Measurements from ENCODE around the gene THAP3.

The THAP3 gene, protein sequence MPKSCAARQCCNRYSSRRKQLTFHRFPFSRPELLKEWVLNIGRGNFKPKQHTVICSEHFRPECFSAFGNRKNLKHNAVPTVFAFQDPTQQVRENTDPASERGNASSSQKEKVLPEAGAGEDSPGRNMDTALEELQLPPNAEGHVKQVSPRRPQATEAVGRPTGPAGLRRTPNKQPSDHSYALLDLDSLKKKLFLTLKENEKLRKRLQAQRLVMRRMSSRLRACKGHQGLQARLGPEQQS

DNA sequence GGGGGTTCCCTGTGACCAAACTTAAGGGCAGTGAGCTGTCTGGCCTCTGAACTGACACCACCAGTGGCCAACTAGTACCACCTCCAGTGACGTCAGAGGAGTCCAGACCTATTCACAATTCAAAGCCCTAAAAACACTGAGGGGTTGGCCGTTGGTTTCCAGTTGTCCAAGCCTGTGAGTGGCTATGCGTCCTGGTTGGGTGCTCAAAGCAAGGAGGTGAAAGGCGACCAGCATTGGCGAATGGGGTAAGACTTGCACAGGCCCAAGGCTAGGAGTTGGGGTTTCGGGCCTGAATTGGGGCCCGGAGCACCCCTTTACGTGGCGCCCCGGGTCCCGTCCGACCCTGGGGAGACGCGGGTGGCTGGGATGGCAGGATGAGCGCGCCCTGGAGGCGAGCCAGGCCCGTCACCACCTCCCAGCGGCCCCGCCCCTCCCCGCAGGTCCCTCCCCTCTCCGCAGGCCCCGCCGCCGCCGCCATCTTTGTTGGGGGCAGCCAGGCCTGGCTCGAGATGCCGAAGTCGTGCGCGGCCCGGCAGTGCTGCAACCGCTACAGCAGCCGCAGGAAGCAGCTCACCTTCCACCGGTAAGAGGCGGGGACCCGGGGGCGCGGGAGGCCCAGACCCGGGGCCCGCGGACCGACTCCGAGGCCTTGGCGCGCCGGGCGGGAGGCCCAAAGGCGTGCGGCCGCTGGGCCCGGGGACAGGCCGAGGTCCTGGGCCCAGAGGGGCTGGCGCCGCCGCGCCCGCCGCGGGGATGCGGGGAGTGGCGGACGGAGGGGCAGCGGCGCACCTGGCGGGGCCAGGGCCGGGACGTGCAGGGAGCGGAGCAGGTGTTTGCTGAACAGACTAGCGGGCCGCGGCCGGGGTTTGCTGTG, at the start of gene THAP3:
THAP3 (plus strand) TSS at position 159 of the 874 bp plus-strand sequence; CDS start at position 510, 351 bp downstream.
- DNase-seq (ENCODE audit: low read depth) = peak; percentile 74

DNA sequence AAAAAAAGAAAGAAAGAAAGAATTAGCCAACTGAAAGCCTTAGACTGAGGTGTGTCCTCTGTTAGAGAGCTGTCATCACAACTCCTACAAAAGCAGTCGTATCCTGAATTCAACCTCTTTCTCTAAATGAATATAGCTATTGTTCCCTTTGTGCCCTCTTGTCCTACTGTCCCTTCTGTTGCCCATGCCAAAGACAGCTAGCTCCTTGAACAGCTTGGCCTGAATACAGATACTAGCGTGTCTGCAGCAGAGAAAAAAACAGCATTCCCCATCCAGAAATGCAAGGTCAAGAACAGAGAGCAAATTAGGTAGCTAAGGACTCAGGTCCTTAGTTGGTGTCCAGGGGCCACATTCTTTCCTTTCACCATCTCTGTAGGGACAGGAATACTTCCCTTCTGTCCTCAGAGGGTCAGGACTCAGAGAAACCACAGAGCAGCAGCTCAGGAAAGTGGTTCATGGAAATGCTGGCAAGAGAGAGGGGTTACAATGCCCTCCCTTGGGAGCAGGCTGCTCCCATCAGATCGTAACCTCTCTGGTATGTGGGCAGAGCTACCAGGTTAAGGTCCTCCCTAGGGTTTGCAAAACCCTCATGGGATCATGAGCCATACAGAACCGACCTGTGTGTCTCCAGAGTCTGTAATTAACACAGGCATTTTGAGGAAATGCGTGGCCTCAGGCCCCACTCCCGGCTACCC, 46.7 kb upstream of the THAP3 start:
- DNase-seq (ENCODE audit: low read depth) = no peak

DNA sequence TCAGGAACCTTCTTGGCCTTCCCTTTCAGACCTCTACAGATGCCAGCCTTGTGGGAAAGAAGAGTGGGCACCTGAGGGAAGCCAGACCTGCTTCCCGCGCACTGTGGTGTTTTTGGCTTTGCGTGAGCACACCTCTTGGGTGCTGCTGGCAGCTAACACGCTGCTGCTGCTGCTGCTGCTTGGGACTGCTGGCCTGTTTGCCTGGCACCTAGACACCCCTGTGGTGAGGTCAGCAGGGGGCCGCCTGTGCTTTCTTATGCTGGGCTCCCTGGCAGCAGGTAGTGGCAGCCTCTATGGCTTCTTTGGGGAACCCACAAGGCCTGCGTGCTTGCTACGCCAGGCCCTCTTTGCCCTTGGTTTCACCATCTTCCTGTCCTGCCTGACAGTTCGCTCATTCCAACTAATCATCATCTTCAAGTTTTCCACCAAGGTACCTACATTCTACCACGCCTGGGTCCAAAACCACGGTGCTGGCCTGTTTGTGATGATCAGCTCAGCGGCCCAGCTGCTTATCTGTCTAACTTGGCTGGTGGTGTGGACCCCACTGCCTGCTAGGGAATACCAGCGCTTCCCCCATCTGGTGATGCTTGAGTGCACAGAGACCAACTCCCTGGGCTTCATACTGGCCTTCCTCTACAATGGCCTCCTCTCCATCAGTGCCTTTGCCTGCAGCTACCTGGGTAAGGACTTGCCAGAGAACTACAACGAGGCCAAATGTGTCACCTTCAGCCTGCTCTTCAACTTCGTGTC, 45.9 kb upstream of the THAP3 start:
- DNase-seq (ENCODE audit: low read depth) = no peak

DNA sequence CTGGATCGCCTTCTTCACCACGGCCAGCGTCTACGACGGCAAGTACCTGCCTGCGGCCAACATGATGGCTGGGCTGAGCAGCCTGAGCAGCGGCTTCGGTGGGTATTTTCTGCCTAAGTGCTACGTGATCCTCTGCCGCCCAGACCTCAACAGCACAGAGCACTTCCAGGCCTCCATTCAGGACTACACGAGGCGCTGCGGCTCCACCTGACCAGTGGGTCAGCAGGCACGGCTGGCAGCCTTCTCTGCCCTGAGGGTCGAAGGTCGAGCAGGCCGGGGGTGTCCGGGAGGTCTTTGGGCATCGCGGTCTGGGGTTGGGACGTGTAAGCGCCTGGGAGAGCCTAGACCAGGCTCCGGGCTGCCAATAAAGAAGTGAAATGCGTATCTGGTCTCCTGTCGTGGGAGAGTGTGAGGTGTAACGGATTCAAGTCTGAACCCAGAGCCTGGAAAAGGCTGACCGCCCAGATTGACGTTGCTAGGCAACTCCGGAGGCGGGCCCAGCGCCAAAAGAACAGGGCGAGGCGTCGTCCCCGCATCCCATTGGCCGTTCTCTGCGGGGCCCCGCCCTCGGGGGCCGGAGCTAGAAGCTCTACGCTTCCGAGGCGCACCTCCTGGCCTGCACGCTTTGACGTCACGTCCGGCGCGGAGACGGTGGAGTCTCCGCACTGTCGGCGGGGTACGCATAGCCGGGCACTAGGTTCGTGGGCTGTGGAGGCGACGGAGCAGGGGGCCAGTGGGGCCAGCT, 45.1 kb upstream of the THAP3 start, which contains the start of gene ZBTB48:
ZBTB48 (plus strand) TSS at position 621 of the 745 bp plus-strand sequence. CDS start 616 bp downstream, outside the sequence.
- peak; percentile 95 for DNase-seq (ENCODE audit: low read depth)

DNA sequence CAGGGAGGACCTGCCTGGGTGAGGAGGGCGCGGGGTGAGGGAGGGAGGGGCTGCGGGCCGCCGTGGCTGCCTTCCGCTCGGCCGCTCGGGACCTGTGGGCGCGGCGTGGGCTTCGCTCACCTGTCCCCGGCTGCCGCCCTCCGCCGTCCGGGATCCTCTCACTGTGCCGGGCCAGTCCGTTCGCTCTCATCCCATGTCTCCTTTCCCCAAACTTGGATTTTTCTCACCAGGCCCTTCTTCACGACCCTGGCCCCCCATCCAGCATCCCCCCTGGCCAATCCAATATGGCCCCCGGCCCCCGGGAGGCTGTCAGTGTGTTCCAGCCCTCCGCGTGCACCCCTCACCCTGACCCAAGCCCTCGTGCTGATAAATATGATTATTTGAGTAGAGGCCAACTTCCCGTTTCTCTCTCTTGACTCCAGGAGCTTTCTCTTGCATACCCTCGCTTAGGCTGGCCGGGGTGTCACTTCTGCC, 44.5 kb upstream of the THAP3 start:
- no peak for DNase-seq (ENCODE audit: low read depth)

DNA sequence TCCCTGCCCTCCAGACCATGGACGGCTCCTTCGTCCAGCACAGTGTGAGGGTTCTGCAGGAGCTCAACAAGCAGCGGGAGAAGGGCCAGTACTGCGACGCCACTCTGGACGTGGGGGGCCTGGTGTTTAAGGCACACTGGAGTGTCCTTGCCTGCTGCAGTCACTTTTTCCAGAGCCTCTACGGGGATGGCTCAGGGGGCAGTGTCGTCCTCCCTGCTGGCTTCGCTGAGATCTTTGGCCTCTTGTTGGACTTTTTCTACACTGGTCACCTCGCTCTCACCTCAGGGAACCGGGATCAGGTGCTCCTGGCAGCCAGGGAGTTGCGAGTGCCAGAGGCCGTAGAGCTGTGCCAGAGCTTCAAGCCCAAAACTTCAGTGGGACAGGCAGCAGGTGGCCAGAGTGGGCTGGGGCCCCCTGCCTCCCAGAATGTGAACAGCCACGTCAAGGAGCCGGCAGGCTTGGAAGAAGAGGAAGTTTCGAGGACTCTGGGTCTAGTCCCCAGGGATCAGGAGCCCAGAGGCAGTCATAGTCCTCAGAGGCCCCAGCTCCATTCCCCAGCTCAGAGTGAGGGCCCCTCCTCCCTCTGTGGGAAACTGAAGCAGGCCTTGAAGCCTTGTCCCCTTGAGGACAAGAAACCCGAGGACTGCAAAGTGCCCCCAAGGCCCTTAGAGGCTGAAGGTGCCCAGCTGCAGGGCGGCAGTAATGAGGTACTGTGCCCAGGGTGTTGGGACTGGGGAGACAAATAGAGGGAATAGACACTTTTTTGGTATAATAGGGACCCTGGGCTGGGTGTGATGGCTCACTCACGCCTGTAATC, 43.9 kb upstream of the THAP3 start:
- no peak for DNase-seq (ENCODE audit: low read depth)

DNA sequence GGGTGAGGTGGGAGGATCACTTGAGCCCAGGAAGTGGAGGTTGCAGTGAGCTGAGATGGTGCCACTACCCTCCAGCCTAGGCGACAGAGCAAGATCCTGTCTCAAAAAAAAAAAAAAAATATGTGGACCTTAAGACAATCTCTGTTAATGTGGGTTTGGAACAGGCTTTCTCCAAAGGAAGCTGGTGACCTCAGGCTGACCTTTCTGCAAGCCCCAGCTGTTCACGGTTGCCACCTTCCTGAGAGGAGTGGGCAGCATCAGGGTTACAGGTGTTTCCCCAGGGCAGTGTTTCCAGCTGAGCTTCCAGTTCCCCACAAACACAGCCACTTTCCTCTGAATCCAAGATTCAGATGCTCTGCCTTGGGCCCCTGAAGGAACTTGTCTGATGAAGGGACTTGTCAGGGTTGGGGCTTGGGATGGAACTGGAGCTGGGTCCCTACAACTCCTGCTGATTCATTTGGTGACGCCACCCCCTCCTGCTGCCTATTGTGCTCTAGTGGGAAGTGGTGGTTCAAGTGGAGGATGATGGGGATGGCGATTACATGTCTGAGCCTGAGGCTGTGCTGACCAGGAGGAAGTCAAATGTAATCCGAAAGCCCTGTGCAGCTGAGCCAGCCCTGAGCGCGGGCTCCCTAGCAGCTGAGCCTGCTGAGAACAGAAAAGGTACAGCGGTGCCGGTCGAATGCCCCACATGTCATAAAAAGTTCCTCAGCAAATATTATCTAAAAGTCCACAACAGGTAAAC, 42.9 kb upstream of the THAP3 start:
- DNase-seq (ENCODE audit: low read depth) = no peak

DNA sequence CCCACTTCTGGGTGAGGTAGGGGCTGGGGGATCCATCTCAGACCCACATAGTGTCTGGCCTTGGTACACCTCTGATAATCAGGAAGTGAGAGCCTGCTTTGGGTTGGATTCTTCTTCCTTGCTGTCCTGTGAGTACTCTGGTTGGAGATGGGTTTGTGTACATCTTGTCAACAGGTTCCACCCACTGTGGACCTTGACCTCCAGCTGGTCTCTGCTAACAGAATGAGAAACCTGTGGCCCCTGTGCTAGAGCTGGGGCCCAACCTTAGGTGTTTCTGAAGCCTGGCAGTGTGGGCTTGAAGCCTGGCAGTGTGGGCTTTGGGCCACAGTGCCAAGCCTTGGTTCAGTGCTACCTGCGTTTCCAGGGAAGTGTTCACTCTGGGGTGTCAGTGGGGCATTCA, 42.3 kb upstream of the THAP3 start:
- DNase-seq (ENCODE audit: low read depth) = no peak

DNA sequence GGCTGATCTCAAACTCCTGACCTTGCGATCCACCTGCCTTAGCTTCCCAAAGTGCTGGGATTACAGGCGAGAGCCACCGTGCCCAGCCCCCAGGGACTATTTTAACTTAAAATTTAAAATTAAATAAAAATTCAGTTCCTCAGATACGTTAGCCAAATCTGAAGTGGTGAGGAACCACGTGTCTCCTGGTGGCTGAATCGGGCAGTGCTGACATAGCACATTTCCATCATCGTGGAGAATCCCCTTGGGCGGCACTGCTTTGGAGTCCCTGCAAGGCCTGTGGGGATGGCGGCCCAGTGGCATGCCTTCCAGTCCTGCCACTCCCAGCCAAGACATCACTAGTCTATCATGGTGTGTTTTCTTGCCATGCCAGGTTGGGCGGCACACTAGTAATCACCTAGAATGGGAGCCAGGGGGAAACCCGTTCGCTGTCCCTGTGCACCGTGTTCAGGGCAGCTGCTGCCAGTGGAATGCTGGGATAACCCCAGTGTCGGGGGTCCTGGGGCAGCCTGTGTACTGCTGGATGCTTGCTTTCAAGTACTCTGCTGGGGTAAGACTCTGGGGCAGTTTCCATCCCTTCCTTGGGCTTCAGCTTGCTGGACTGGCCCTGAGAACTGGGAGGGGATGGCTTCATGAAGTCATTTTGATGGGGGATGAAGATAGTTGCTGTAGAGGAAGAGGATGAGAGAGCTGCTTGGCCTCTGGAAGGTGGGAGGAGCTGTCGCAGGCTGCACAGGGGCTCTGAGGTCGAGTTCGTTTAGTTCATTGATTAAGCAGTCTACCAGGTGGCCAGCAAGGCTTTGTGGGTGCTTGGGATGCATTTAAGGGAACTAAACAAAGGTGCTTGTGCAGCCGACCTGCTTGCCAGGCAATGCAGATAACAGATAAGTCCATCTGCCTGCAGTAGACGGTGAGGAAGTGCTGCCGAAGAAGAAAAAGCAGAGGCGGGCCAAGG, 40.3 kb upstream of the THAP3 start:
- DNase-seq (ENCODE audit: low read depth) = no peak

DNA sequence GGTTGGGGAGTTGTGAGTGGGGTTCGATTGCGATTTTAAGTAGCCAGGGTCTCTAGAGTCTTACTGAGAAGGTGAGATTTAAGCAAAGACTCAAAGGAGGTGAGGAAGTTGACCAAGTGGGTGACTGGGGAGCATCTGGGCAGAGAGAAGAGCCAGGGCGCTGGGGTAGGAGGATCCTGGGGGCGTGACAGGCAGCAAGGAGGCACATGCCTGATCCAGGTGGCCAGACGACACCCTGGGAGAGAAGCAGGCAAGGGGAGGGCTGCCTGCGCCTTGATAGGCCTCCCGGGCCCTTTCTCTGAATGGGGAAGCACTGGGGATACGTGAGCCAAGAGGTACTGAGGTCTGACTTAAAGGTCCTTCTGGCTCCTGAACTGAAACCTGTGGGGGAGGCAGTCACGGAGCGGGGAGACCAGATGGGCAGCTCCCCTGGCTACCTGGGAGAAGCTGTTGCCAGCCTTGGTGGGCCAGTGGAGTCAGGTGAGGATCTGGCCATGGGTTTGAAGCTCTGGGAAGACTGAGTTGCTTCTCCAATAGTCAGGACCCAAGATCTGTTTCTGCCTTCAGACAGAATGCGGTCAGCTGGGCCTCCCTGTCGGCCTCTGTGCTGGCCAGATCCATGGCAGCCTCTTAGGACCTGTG, 39.5 kb upstream of the THAP3 start:
- DNase-seq (ENCODE audit: low read depth) = no peak

DNA sequence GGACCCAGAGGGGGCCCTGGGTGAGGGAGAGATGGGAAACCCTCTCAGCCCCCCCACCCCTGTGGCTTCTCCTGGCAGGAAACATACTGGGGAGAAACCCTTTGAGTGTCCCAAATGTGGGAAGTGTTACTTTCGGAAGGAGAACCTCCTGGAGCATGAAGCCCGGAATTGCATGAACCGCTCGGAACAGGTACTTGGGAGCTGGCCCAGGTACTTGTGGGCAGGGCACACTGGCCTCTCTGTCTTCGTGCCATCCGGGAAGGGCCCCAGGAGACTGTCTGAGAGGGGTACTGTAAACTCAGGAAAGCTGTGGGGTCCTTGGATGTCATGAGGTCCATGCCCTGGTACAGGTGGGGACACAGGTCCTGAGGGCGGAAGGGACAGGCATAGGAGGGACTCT, 38.8 kb upstream of the THAP3 start:
- no peak for DNase-seq (ENCODE audit: low read depth)

DNA sequence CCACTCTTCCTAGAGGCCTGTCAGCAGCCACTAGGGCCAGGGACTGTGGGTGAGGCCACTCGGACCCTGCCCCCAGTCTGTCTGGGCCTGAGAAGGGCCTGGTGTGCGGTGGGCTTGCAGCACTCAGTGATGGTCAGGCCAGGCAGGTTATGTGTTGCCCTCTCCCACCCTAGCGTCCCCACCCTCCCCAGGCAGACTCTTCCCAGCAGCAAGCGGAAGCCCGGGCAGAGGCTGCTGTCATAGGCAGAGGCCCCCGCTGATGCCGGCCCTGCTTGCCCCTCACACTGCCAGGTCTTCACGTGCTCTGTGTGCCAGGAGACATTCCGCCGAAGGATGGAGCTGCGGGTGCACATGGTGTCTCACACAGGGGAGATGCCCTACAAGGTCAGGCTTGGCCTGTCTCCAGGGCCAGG, 38.3 kb upstream of the THAP3 start:
- no peak for DNase-seq (ENCODE audit: low read depth)

DNA sequence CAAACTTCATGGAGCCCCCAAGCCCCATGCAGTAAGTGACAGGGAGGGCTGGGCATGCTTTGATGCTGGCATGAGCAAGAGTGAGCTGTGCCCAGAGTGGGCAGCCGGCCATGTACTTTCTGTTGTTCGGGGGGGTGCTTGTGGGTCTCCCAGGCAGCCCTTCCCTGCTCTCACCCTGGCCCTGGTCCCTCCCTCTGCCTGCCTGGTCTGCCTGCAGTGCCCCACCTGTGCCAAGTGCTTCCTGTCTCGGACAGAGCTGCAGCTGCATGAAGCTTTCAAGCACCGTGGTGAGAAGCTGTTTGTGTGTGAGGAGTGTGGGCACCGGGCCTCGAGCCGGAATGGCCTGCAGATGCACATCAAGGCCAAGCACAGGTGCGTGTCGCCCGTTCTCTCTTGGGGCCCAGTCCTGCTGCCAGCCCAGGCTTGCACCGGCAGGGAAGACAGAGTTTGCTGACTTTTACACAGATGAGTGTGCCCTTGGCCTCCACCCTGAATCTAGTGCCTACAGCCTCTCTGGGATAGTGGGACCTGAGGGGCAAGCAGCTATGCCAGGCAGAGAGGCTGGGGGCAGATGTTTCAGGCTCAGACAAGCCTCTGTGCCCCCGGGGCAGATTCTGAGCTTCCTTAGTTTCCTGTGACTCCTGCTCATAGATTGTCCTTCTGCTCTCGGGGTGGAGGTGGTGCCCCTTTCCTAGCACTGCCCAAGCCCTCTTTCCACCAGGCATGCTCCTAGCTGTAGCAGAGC, 37.2 kb upstream of the THAP3 start:
- DNase-seq (ENCODE audit: low read depth) = no peak

DNA sequence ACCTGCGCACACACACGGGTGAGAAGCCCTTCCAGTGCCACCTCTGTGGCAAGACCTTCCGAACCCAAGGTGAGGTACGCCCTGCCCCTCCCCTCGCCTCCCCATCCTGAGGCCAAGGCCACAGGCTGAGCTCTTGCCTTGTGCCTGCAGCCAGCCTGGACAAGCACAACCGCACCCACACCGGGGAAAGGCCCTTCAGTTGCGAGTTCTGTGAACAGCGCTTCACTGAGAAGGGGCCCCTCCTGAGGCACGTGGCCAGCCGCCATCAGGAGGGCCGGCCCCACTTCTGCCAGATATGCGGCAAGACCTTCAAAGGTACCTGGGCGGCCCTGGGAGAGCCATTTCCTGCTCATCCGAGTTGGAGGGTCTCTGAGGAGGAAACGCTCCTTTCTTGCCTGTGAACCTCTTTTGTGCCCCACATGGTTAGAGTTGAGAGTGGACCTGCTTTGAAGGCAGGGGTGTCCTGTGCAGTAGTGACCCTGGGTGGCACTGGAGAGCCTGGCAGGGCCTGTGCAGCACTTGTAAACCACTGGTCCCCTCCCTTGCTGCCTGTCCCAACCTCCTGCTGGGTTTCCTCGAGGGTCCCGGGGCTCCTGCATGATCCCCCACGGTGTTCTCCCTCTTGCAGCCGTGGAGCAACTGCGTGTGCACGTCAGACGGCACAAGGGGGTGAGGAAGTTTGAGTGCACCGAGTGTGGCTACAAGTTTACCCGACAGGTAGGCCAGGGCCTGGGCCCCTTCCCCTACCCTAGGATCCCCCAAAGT, 36.4 kb upstream of the THAP3 start:
- no peak for DNase-seq (ENCODE audit: low read depth)

DNA sequence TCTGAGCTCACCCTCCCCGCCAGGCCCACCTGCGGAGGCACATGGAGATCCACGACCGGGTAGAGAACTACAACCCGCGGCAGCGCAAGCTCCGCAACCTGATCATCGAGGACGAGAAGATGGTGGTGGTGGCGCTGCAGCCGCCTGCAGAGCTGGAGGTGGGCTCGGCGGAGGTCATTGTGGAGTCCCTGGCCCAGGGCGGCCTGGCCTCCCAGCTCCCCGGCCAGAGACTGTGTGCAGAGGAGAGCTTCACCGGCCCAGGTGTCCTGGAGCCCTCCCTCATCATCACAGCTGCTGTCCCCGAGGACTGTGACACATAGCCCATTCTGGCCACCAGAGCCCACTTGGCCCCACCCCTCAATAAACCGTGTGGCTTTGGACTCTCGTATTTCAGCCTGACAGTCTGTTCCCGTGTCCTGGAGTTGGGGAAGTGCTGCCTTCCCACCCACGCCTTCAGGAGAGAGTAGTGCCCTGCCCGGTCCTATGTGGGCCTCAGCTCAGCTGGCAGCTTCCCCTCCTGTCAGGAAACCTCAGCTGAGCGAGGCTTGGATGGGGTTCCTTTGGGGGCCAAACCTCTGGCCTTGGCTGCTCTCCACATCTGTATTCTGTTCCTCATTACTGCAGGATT, 35.7 kb upstream of the THAP3 start:
- DNase-seq (ENCODE audit: low read depth) = no peak

DNA sequence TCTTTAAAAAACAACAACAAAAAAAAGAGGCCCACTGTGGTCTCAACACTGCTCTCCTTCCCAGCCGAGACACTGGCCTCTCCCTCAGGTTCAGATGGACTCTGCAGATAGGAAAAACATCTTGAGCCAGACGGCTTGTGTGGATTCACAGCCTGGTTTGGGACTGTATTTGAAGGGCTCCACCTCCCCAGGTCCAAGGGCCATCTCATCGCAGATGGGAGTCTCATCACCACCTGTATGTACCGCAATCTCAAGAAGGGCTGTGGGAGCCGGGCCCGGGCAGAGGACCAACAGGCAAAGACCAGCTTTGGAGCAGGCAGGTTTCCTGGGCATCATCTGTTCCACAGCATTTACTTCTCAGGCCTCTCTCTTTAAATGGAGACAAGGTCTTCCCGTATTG, 34.6 kb upstream of the THAP3 start:
- DNase-seq (ENCODE audit: low read depth) = no peak
